Measurements from ENCODE around the gene MOB3B. TPM values are rescaled to one million over a fixed set of nuclear protein-coding genes. Genes with fewer than 3 reads are reported as not detected.

Gene MOB3B
- total and polyA plus RNA-seq, 2 of the 13 experiments (the other 11 are each of a cell fraction or from before 2014, with no cell fraction given) = 0.03 to 0.09 TPM

DNA sequence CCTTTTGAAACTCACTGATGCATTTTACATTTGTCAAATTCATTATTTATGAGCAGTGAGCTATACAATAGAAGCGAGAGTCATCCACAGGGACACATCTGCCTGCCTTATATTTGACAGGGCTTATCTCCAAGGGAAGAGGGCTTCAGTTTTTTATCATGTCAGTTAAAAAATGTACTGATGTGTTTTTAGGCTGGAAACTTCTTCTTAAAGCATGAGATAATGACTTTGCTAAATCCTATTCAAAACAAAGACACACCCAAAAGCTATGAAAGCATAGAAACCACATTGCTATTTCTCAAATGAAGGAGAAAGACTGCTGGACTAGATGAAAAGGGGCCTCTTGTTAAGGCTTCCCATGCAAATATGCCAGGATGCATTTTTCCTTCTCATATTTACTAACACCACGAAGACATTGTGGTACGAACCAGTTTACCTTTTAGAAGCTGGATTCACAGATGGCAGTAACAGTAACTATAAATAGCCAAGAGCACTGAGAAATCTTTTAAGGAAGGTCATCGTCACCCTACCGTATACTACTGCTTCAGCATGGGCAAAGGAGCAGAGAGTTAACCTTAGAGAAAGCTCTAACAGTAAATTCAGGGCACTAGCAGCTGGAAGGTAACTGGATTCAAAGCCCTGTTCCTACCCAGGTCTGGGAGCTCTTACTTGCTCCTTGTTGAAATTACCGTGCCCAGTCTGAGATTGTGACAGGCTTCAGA is 91.8 kb downstream of the MOB3B start (continued):
- TF ChIP-seq, protein P1, sequence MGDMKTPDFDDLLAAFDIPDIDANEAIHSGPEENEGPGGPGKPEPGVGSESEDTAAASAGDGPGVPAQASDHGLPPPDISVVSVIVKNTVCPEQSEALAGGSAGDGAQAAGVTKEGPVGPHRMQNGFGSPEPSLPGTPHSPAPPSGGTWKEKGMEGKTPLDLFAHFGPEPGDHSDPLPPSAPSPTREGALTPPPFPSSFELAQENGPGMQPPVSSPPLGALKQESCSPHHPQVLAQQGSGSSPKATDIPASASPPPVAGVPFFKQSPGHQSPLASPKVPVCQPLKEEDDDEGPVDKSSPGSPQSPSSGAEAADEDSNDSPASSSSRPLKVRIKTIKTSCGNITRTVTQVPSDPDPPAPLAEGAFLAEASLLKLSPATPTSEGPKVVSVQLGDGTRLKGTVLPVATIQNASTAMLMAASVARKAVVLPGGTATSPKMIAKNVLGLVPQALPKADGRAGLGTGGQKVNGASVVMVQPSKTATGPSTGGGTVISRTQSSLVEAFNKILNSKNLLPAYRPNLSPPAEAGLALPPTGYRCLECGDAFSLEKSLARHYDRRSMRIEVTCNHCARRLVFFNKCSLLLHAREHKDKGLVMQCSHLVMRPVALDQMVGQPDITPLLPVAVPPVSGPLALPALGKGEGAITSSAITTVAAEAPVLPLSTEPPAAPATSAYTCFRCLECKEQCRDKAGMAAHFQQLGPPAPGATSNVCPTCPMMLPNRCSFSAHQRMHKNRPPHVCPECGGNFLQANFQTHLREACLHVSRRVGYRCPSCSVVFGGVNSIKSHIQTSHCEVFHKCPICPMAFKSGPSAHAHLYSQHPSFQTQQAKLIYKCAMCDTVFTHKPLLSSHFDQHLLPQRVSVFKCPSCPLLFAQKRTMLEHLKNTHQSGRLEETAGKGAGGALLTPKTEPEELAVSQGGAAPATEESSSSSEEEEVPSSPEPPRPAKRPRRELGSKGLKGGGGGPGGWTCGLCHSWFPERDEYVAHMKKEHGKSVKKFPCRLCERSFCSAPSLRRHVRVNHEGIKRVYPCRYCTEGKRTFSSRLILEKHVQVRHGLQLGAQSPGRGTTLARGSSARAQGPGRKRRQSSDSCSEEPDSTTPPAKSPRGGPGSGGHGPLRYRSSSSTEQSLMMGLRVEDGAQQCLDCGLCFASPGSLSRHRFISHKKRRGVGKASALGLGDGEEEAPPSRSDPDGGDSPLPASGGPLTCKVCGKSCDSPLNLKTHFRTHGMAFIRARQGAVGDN (CRISPR knock-in tag; IDR thresholded peaks at IDR 0.05) = no peak
- TF ChIP-seq, protein P2, sequence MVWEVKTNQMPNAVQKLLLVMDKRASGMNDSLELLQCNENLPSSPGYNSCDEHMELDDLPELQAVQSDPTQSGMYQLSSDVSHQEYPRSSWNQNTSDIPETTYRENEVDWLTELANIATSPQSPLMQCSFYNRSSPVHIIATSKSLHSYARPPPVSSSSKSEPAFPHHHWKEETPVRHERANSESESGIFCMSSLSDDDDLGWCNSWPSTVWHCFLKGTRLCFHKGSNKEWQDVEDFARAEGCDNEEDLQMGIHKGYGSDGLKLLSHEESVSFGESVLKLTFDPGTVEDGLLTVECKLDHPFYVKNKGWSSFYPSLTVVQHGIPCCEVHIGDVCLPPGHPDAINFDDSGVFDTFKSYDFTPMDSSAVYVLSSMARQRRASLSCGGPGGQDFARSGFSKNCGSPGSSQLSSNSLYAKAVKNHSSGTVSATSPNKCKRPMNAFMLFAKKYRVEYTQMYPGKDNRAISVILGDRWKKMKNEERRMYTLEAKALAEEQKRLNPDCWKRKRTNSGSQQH (CRISPR knock-in tag; IDR thresholded peaks at IDR 0.05; ENCODE audit: low read depth) = no peak
- TF ChIP-seq ZNF546 (CRISPR knock-in tag; conservative IDR thresholded peaks at IDR 0.05) = no peak
- no peak for TF ChIP-seq TOPORS (CRISPR knock-in tag; IDR thresholded peaks at IDR 0.05)
- no peak for TF ChIP-seq CHCHD3 (CRISPR knock-in tag; IDR thresholded peaks at IDR 0.05)
- TF ChIP-seq, protein P3, sequence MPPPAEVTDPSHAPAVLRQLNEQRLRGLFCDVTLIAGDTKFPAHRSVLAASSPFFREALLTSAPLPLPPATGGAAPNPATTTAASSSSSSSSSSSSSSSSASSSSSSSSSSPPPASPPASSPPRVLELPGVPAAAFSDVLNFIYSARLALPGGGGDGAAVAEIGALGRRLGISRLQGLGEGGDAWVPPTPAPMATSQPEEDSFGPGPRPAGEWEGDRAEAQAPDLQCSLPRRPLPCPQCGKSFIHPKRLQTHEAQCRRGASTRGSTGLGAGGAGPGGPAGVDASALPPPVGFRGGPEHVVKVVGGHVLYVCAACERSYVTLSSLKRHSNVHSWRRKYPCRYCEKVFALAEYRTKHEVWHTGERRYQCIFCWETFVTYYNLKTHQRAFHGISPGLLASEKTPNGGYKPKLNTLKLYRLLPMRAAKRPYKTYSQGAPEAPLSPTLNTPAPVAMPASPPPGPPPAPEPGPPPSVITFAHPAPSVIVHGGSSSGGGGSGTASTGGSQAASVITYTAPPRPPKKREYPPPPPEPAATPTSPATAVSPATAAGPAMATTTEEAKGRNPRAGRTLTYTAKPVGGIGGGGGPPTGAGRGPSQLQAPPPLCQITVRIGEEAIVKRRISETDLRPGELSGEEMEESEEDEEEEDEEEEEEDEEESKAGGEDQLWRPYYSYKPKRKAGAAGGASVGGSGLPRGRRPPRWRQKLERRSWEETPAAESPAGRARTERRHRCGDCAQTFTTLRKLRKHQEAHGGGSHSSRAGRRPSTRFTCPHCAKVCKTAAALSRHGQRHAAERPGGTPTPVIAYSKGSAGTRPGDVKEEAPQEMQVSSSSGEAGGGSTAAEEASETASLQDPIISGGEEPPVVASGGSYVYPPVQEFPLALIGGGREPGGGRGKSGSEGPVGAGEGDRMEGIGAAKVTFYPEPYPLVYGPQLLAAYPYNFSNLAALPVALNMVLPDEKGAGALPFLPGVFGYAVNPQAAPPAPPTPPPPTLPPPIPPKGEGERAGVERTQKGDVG (CRISPR knock-in tag; IDR thresholded peaks at IDR 0.05; ENCODE audit: borderline replicate concordance) = no peak
- no peak for TF ChIP-seq CBX5 (CRISPR knock-in tag; IDR thresholded peaks at IDR 0.05; ENCODE audit: borderline replicate concordance)
- TF ChIP-seq ELF3 (CRISPR knock-in tag; IDR thresholded peaks at IDR 0.05) = no peak
- TF ChIP-seq, protein P4, sequence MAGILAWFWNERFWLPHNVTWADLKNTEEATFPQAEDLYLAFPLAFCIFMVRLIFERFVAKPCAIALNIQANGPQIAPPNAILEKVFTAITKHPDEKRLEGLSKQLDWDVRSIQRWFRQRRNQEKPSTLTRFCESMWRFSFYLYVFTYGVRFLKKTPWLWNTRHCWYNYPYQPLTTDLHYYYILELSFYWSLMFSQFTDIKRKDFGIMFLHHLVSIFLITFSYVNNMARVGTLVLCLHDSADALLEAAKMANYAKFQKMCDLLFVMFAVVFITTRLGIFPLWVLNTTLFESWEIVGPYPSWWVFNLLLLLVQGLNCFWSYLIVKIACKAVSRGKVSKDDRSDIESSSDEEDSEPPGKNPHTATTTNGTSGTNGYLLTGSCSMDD (CRISPR knock-in tag; IDR thresholded peaks at IDR 0.05) = no peak
- TF ChIP-seq ATF1 (CRISPR knock-in tag; IDR thresholded peaks at IDR 0.05) = no peak
- TF ChIP-seq TCF7L2 (IDR thresholded peaks at IDR 0.05; ENCODE audit: low read depth, low read length) = no peak
- TF ChIP-seq, protein P5, sequence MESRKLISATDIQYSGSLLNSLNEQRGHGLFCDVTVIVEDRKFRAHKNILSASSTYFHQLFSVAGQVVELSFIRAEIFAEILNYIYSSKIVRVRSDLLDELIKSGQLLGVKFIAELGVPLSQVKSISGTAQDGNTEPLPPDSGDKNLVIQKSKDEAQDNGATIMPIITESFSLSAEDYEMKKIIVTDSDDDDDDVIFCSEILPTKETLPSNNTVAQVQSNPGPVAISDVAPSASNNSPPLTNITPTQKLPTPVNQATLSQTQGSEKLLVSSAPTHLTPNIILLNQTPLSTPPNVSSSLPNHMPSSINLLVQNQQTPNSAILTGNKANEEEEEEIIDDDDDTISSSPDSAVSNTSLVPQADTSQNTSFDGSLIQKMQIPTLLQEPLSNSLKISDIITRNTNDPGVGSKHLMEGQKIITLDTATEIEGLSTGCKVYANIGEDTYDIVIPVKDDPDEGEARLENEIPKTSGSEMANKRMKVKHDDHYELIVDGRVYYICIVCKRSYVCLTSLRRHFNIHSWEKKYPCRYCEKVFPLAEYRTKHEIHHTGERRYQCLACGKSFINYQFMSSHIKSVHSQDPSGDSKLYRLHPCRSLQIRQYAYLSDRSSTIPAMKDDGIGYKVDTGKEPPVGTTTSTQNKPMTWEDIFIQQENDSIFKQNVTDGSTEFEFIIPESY (CRISPR knock-in tag; IDR thresholded peaks at IDR 0.05) = no peak
- no peak for TF ChIP-seq CBX1 (IDR thresholded peaks at IDR 0.05; ENCODE audit: low read depth)
- TF ChIP-seq HNRNPUL1 (IDR thresholded peaks at IDR 0.05; ENCODE audit: low read depth, low read length) = no peak

All from HepG2 (cell line).